HG03521 (cell line): ENCODE results near the gene TOMM70.
"Not testable (repeated sequence)": the region's sequence is repeated elsewhere in the genome, so short reads cannot be mapped to it uniquely, and the experiment has no call there.

Source experiments
- ATAC-seq: cut with Tn5 transposase; IDR thresholded peaks from one replicate; pipeline ENCODE4 v1.9.1; 2021; ENCODE audit warnings: mild to moderate bottlenecking, moderate library complexity; ENCODE audit not compliant: unreplicated experiment

TOMM70 gene

DNA sequence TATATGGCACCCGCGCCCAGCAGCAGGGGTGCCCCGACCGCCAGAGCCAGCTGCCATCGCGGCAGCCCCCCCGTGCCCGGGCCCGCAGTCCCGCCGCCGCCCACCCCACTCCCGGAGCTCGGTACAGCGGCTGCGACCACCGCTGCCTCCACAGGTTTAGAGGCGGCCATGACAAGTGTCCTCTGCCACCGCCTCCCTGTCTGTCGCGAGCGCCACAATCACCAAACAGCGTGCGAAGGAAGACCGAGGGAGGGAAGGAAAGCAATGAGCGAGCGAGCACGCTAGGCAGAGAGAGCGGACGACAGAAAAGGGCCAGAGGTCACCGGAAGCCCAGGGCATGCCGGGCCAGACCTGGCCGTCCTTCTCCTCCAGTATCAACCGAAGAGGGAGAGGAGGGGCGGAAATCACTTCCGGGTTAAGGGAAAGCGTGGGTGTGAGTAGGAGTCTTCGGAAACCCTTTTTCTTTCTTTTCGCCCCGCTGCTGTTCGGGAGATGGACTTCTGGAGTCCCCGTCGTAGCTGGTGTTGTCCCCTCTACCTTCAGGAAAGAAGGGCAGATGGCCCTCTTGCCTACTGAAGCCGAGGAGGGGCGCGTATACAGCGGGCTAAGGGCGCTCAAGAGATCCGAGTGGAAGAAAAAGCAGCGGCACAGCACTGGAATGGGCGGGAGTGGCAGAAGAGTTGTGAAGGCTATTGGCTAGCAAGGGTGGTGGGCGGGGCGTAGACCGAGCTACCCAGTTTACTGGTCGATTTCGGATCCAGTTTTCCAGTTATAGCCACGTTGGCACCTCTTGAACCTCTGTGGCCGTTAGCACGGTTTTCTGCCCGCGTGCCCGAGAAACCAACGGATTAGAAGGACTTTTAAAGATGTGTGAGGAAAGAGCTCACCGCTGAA is at the start of gene TOMM70, which contains the start of gene LNP1:
Gene TOMM70 (minus strand): TSS at position 310 of the 894 bp plus-strand sequence. CDS start 140 bp downstream, at position 170.
Gene LNP1 (plus strand): TSS at position 760 of the 894 bp plus-strand sequence. CDS start 28,191 bp downstream, outside the sequence.
- ATAC-seq, result peak; percentile 87

DNA sequence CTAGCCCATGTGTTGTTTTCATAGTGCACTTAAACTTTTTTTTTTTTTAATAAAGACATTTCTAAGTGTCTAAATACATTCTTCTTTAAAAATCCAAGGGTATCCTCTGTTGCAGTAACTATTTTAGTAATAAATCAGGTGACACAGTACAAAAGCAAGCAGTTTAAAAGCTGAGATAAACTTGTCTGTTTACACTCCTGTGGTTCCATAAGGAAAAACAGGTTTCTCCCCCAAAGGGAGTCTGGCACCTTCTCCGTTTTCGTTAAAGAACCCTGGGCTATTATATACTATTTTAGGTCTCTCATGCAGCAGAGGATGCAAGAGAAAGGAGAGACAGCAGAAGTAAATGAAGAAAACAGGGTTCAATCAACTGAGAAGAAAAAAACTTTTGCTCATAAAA is 48.3 kb upstream of the TOMM70 start:
- no peak for ATAC-seq

DNA sequence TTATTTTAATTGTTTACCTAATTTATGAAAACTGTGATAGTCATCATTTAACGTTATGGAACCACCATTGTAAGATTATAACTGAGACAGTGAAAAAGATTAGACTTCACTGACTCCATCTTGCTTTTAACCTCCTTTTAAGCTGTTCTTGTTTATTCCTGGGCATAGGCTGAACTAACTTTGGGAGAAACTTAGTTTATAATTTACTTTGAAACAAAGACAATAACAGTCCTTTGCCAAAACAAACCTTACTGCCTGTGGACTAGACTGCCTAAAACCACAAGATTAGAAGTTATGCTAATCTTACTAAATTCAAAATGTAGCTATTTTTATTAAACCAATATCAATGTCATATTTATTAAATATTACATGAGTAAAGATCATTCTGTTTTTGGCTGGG is 47.2 kb upstream of the TOMM70 start:
- ATAC-seq, result no peak

DNA sequence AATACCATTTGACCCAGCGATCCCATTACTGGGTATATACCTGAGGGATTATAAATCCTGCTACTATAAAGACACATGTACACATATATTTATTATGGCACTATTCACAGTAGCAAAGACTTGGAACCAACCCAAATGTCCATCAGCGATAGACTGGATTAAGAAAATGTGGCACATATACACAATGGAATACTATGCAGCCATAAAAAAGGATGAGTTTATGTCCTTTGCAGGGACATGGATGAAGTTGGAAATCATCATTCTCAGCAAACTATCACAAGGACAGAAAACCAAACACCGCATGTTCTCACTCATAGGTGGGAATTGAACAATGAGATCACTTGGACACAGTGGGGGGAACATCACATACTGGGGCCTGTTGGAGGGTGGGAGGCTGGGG is 46.2 kb upstream of the TOMM70 start:
- not testable (repeated sequence) for ATAC-seq

DNA sequence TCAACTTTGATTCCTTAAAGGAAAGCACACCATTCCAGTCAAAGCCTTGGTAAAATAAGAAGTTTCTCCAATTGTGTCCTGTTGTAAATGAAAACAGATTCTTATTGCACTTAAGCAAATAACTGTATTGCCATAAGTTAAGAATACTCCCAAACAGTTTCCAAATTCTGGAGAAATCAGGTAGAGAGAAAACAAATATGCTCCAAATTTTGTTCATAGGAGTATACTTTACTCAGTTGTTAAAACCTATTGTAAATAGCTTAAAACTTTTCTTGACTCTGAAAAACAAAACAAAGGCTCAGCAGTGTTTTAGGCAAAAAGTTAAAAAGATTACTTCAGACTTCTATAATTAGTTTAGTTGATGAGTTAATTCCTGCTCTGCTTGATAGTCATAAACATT is 42.8 kb upstream of the TOMM70 start:
- ATAC-seq, result no peak

DNA sequence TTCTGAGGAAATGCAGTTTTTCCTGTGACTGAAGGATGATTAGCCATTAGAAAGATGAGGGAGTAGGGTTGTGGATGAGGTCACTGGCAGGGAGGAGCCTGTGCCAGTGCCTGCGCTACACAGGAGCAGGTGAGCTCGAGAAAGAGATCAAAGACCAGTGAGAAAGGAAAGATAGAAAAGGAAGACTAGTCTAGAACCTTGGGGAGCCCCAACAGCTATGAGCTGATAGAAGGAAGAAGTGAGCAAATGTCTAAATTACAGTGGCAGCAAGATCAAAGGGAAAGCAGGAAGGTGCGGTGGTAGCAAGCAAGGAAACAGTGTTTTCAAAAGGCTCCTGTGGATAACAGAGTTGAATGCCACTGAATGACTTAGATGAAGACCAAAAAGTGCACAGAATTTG is 40.0 kb upstream of the TOMM70 start:
- ATAC-seq, result no peak

DNA sequence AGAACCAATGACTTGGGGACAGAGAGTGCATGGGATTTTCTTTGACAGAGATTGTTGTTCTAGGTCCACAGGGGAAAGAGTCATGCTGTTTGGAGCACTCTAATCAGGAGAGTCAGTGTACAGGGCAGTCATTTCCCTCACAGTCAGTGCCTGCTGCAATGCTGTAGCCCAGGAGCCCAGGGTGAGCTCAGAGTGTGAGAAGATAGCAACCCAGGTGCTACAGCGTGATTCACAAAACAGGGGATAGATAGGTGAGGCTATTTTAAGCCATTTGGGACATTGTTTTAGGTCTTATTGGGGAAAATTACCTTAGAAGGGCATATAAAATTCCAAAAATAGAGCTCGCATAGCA is 37.7 kb upstream of the TOMM70 start:
- ATAC-seq, result no peak

DNA sequence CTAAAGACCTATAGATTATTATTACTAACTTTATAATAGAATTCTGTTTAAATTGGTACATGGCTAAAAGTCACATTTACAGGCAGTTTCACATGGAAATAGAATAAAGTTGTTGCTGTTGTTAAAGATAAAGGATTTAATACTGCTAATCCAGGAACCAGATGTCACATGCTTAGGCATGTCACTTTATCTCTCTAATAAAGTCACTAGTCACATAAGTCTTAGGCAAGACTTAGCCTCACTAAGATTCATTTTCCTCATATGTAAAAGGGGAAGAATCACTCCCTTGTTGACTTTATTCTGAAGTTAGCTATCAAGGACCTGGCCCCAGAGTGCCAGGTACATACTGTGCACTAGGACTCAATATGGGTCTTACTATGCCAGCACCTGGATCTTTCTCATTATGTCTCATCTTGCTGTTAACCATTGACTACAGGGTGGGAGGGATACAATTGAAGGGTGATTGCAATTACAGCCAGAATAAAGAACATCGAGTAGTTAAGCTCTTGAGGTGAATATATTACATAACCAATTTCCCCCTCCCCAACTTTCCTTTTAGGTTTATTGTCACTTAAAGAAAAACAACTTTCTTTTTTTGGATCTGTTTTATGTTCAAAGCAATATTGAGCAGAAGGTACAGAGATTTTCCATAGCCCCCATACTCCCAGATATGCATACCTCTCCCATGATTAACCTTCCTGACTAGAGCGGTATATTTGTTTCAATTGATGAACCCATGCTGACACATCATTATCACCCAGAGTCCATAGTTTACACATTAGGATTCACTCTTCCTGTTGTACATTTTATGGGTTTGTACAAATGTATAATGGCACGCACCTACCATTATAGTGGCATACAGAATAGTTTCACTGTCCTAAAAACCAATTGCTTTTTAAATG is 37.1 kb upstream of the TOMM70 start:
- ATAC-seq, result no peak

DNA sequence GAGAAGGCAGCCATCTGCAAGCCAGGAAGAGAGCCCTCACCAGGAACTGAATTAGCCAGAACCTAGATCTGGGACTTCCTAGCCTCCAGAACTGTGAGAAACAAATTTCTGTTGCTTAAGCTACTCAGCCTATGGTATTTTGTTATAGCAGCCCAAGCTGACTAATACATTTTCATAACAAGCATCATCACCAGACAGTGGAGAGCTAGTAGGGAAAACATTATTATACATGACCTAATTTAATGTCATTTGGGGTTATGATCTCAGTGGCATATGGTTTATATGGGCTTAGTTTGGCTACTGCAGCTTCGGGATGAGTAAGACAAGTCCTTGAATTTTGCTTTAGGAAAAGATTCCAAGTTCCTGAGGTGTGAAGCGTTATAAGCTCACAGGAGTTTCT is 36.1 kb upstream of the TOMM70 start:
- ATAC-seq, result no peak

DNA sequence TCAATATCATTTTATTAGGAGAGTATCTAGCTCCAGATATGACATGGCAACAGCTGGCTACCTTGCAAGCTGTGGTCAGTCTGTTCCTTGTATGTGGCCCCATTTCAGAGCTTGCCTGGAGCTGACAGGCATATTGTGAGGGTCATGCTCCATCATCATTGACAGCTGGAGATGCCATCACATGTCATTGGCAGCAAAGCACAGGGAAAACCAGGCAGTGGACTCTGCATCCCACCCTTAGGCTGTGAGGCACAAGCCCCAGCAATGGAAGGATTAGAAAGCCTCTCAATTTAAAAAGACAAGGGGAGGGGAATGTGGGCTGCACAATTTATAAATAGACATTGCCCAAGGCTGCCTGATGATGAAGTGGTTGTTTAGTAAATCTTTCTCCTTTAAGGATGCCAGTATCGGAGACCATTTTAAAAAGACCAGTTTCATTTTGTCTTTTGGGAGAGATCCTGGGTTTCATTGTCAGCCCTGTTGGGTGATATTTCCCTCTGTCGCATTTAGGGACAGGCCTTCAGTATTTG is 28.4 kb upstream of the TOMM70 start:
- no peak for ATAC-seq

DNA sequence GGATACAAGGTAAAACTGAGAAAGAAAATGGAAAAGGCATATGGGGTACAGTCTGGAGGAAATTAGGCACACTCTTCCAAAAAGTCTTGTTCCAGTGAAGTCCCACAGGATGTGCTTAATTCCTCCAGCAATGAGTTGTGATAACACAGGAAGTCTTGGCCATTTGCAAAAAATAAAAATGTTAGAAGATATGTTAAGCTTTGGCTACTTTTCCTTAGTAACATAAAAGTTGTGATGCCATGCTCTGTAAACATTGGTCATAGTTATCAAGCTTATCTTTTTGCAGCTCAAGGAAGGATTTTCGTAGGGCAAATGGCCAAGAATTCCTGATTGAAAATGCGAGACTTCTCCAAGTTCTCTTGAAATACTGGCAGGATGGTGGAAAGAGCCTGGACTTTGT is 26.8 kb upstream of the TOMM70 start:
- no peak for ATAC-seq

DNA sequence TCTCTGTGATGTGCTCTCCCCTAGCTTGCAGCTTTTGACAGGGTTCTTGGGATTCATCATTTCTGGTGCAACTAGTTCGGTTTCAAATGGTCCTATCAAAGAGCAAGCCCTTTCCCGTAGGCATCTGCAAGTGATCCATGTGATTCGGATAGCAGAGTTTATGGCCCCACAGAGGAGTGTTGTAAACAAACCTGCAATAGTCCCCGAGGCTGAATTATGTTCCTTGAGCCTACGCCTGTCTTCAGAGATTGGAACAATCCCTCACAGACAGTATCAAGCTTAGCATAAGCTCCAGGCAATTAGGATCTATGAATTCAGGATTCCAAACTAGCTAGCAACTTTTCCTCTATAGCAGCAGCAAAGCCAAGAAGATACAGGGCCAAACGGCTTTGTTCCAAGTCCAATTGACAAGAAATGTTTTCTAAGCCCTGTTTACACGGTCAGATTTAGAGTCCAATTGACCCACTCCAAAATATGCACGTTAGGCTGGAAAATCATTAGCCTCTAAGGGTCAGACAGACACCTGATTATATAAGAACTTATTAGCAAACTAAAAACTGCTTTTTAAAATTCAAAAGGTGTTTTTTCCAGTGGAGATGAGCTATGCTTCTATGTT is 25.3 kb upstream of the TOMM70 start:
- no peak for ATAC-seq

DNA sequence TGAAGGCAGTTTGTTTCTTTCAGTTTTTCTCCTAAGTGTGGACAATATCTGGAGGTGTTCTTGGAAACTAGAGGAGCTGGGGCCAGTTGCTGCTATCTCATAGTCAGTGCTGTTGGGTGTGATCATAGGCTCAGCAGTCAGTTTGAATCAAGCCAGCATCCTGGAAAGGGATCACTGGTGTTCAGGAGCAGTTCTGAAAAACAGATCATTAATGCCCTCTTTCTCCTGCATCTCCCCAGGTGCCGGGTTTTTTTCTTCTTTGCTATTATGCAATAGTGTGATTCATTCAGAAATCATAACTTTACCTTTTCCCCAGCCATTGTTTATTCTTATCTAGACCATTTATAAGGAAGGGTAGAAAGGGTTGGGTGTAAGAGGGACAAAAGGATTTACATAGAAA is 24.4 kb upstream of the TOMM70 start:
- no peak for ATAC-seq

DNA sequence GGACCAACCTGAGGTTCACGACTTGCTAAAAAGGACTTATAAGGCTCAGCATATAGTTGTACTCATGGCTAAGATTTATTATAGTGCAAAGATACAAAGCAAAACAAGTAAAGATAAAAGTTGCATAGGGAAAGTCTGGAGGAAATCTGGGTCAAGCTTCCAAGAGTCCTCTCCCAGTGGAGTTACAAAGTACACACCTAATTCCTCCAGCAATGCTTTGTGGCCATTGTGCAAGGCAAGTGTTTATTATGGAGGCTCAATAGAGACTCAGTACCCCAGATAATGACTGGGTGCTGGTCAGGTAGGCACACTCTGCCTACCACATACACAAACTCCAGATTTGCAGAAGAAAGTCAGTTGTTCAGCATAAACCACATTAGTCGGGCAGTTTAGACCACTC is 23.4 kb upstream of the TOMM70 start:
- no peak for ATAC-seq

DNA sequence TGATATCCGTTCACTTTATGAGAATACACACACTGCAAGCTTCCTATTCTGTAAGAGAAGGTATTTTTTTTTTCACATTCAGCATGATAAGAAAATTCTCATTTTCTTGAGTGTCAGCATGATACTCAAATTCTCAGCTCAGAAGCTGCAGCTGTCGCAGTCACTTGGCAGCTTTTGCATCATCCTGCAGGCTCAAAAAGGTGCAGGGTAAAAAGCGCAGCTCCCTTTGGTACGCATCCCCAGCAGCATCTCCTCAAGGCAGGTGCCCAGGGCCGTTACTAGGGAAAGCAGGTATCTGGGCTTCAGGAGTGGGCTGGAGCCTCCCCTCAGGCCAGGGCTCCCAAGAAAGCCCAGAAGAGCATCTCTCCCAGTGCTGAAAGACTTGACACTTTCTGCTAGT is 22.7 kb upstream of the TOMM70 start:
- no peak for ATAC-seq

DNA sequence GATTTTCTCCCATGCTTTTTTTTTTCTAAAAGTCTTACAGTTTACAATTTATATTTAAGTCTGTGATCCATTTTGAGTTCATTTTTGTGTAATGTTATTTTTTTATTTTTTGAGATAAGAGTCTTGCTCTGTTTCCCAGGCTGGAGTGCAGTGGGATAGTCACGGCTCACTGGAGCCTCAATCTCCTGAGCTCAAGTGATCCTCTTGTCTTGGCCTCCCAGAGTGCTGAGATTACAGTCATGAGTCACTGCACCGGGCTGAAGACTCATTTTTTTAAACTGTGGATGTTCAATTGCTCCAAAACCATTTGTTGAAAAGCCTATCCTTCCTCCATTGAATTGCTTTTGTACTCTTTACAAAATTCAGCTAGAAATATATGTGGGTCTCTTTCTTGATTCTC is 20.0 kb upstream of the TOMM70 start:
- ATAC-seq, result no peak

DNA sequence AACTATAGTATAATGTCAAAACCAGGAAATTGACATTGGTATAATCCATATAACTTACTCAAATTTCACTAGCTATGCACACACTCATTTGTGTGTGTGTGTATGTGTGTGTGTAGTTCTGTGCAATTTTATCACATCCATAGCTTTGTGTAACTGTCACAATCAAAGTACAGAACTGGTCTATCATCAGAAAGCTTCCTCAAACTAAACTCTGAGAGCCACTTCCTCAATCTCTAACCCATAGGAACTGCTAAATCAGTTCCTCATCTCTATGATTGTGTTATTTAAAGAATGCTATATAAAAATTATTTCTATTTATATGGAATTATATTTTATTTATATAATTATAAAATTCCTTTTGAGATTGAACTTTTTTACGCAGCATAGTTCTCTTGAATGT is 18.5 kb upstream of the TOMM70 start:
- no peak for ATAC-seq

DNA sequence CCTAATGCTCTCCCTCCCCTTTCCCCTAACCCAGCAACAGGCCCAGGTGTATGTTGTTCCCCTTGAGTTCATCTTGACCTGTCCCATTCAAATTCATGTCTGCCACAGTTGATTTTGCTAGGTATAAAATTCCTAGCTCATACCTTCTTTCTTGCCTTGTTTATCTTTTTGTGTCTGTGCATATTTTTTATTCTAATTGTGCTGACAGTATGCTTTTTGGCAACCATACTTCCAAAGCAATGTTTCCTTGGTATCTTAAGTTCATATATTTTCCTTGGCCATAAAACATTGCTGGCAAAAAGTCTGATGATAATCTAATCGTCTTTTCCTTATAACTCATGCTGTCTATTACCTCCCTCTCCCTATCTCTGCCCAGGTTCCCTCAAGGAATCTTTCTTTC is 16.0 kb upstream of the TOMM70 start:
- no peak for ATAC-seq

DNA sequence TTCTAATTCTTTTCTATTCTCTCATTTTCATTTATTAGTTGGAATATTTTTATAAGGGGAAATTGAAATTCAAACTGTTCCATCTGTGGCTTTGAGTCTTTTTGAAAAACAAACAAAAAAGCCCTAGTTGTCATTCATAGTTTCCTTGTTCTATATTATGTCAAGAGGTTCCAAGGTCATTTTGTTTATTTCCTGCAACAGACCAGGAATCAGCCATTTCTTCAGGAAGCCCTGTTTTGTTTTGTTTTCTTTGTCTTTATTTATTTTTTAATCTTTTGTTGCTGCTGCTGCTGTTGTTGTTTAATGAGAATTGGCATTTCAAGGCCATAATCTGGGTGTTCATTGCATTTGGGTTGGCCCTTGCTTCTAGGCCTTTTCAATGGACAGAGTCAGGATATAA is 15.3 kb upstream of the TOMM70 start:
- no peak for ATAC-seq

DNA sequence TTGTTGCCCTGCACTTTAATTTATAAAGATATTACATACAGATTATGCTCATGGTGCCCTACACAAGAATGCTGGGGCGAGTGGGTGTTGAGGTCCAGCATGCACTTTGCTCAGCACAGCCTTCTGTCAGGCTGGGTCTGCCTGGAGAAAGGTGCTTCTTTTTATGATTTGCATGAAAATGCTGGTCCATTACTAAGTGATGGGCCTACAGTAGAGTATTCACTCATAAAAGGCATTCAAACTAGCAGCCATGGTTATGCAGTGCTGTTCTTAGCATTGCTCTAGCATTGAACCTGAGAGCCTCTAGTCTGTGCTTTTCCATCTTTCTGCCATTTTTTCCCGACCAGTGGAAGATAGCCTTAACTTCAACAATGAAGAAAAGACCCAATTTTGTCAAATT is 12.7 kb upstream of the TOMM70 start:
- ATAC-seq, result no peak

DNA sequence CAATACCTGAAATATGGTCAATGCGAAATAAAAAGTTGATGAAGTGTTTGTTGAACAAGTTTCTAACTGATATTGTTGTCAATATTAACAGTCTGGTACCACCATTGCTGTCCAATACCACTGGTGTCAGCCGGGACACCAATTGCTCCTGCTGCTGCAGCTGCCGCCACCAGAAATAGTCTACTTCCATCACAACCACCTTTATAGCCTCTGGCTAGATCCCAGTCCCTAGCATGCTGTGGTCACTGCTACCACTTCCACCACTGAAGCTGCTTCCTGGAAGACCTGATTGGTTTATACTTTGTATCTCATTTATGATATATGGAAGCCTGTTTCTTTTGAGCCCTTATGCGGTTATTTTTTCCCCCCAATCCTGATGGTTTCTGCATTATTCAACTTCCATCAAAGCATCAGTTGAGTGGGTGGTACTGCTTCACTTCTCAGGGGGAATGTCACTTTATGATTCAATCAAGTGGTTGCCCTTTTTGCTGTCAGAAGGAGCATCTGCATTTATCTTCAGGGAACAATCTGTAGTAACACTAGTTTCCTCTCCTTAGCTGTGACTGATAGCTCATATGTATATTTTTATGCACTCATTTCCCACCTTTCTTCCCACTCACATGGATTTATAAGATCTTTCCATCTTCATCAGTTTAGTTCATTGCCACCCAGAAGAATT is 12.2 kb upstream of the TOMM70 start:
- no peak for ATAC-seq
